WTC11 (cell line): ENCODE measurements around the gene STK24. TPM values are rescaled to one million over a fixed set of nuclear protein-coding genes. Genes with fewer than 3 reads are reported as not detected.

Source experiments
- ATAC-seq: fragments of 200-7000 bp; cut with Tn5 transposase; 2 replicates; pipeline ENCODE4 v1.10.0; 2021; ENCODE audit warnings: mild to moderate bottlenecking, moderate library complexity
- CTCF ChIA-PET: fragments of 300-600 bp; sonication (Branson Sonifier 250); formaldehyde crosslinking; loops from one replicate; lab custom pipeline; 2021; ENCODE audit warnings: antibody characterized with exemption; lab: Charles Lee
- POLR2A ChIA-PET: fragments of 350-600 bp; sonication (Branson Sonifier 250); formaldehyde crosslinking; loops from one replicate; lab custom pipeline; 2021; ENCODE audit warnings: antibody characterized with exemption; lab: Charles Lee
- DNase-seq: peaks from one replicate; pipeline ENCODE4 v3.0.0; 2021; ENCODE audit warnings: low spot score
- H3K27ac Mint-ChIP-seq: 2 replicates; pipeline ENCODE4 v1.8.0; 2021; ENCODE audit warnings: mixed read lengths
- H3K27me3 Mint-ChIP-seq: 2 replicates; pipeline ENCODE4 v1.8.0; 2021; ENCODE audit warnings: low read depth, mild to moderate bottlenecking, moderate library complexity, mixed read lengths
- H3K36me3 Mint-ChIP-seq: 2 replicates; pipeline ENCODE4 v1.8.0; 2021; ENCODE audit warnings: mixed read lengths
- H3K4me1 Mint-ChIP-seq: 2 replicates; pipeline ENCODE4 v1.8.0; 2022; ENCODE audit warnings: mixed read lengths
- H3K4me3 Mint-ChIP-seq: 2 replicates; pipeline ENCODE4 v1.8.0; 2021; ENCODE audit warnings: mild to moderate bottlenecking, moderate library complexity, mixed read lengths
- H3K9me3 Mint-ChIP-seq: 2 replicates; pipeline ENCODE4 v1.8.0; 2021; ENCODE audit warnings: mixed read lengths
- ATF3 ChIP-seq: sonication (generic); formaldehyde crosslinking; conservative IDR thresholded peaks from 2 replicates; pipeline ENCODE4 v1.8.1; 2022; ENCODE audit warnings: mild to moderate bottlenecking, missing genetic modification reagents
- CDX4 ChIP-seq: fragments of 250-450 bp; sonication (Bioruptor Pico); IDR thresholded peaks from 2 replicates; pipeline ENCODE4 v1.9.0; 2021; ENCODE audit warnings: moderate library complexity, mild to moderate bottlenecking, inconsistent platforms, borderline replicate concordance
- ERG ChIP-seq: fragments of 250-450 bp; sonication (Bioruptor Pico); IDR thresholded peaks from 2 replicates; pipeline ENCODE4 v1.8.0; 2021; ENCODE audit warnings: mild to moderate bottlenecking
- FOXK1 ChIP-seq: sonication (generic); formaldehyde crosslinking; IDR thresholded peaks from 2 replicates; pipeline ENCODE4 v1.8.0; 2022; ENCODE audit warnings: mild to moderate bottlenecking, moderate library complexity, missing genetic modification reagents
- IRF2 ChIP-seq: sonication (generic); formaldehyde crosslinking; IDR thresholded peaks from 2 replicates; pipeline ENCODE4 v1.8.0; 2022; ENCODE audit warnings: low read depth, missing genetic modification reagents, borderline replicate concordance
- JUN ChIP-seq: sonication (generic); formaldehyde crosslinking; IDR thresholded peaks from 2 replicates; pipeline ENCODE4 v1.8.0; 2023; ENCODE audit warnings: mild to moderate bottlenecking, missing genetic modification reagents
- MLX ChIP-seq: sonication (generic); formaldehyde crosslinking; IDR thresholded peaks from 2 replicates; pipeline ENCODE4 v1.8.1; 2023; ENCODE audit warnings: mild to moderate bottlenecking, missing genetic modification reagents, moderate library complexity
- NFATC4 ChIP-seq: fragments of 250-450 bp; sonication (Bioruptor Pico); IDR thresholded peaks from 2 replicates; pipeline ENCODE4 v1.9.0; 2021; ENCODE audit warnings: mild to moderate bottlenecking
- NR1H2 ChIP-seq: sonication (generic); formaldehyde crosslinking; IDR thresholded peaks from 2 replicates; pipeline ENCODE4 v1.9.0; 2021; ENCODE audit warnings: mild to moderate bottlenecking, moderate library complexity, missing genetic modification reagents
- PREB ChIP-seq: sonication (generic); formaldehyde crosslinking; IDR thresholded peaks from 2 replicates; pipeline ENCODE4 v1.8.1; 2022; ENCODE audit warnings: mild to moderate bottlenecking, missing genetic modification reagents, moderate library complexity, borderline replicate concordance
- PRRX2 ChIP-seq: fragments of 250-450 bp; sonication (Bioruptor Pico); IDR thresholded peaks from 2 replicates; pipeline ENCODE4 v1.8.0; 2021; ENCODE audit warnings: mild to moderate bottlenecking
- SMAD4 ChIP-seq: sonication (generic); formaldehyde crosslinking; IDR thresholded peaks from 2 replicates; pipeline ENCODE4 v1.8.0; 2022; ENCODE audit warnings: mild to moderate bottlenecking, missing genetic modification reagents
- ZBTB21 ChIP-seq: sonication (generic); formaldehyde crosslinking; IDR thresholded peaks from 2 replicates; pipeline ENCODE4 v1.8.1; 2023; ENCODE audit warnings: mild to moderate bottlenecking, missing genetic modification reagents, borderline replicate concordance
- ZBTB43 ChIP-seq: sonication (generic); formaldehyde crosslinking; IDR thresholded peaks from 2 replicates; pipeline ENCODE4 v1.8.1; 2023; ENCODE audit warnings: mild to moderate bottlenecking, missing genetic modification reagents
- ZMAT4 ChIP-seq: fragments of 250-450 bp; sonication (Bioruptor Pico); IDR thresholded peaks from 2 replicates; pipeline ENCODE4 v1.9.0; 2021; ENCODE audit warnings: mild to moderate bottlenecking
- ZNF281 ChIP-seq: sonication (generic); formaldehyde crosslinking; IDR thresholded peaks from 2 replicates; pipeline ENCODE4 v1.8.0; 2023; ENCODE audit warnings: mild to moderate bottlenecking, missing genetic modification reagents
- ZNF396 ChIP-seq: fragments of 250-450 bp; sonication (Bioruptor Pico); IDR thresholded peaks from 2 replicates; pipeline ENCODE4 v1.8.0; 2021; ENCODE audit warnings: mild to moderate bottlenecking, moderate library complexity, borderline replicate concordance
- ZNF416 ChIP-seq: fragments of 250-450 bp; sonication (Bioruptor Pico); IDR thresholded peaks from 2 replicates; pipeline ENCODE4 v1.9.0; 2021; ENCODE audit warnings: mild to moderate bottlenecking, inconsistent platforms
- ZNF671 ChIP-seq: fragments of 250-450 bp; sonication (Bioruptor Pico); IDR thresholded peaks from 2 replicates; pipeline ENCODE4 v1.8.0; 2021; ENCODE audit warnings: mild to moderate bottlenecking
- ZSCAN18 ChIP-seq: fragments of 250-450 bp; sonication (Bioruptor Pico); IDR thresholded peaks from 2 replicates; pipeline ENCODE4 v2.1.2; 2022; ENCODE audit warnings: mild to moderate bottlenecking, moderate library complexity
- total RNA-seq: library from RNA; stranded (reverse); gene quantifications from 3 replicates; pipeline ENCODE4 v1.2.3, GENCODE V29; 2021

STK24 gene
- total RNA-seq, 1 experiment from 2014 or later: 138 TPM

GRCh38 chr13:98458431-98458830 is 118.5 kb downstream of the STK24 start:
- no peak for ATAC-seq
- ChIA-PET CTCF (interaction anchor here (2.1 kb wide), 1 partner anchor 10 kb away, joined by 8 read pairs; no protein-coding TSS in a partner anchor), POLR2A (no interaction called here)
- Mint-ChIP-seq H3K9me3 (no peaks in the 10 kb centered on the region), H3K27me3 (no peaks in the 10 kb centered on the region), H3K4me3 (no peak overlapping the region), H3K36me3 (peaks cover 59% of the 10 kb centered on the region), H3K4me1 (peaks cover 9% of the 10 kb centered on the region), H3K27ac (no peak overlapping the region)
- no peak for DNase-seq
- no peak for TF ChIP-seq FOXK1 (CRISPR knock-in tag)
- no peak for TF ChIP-seq MLX (CRISPR knock-in tag)
- TF ChIP-seq ZNF671: no peak
- TF ChIP-seq PREB (CRISPR knock-in tag): no peak
- TF ChIP-seq ZMAT4 (CRISPR knock-in tag): no peak
- no peak for TF ChIP-seq CDX4 (CRISPR knock-in tag)
- TF ChIP-seq ZNF396 (CRISPR knock-in tag): no peak
- no peak for TF ChIP-seq ATF3
- no peak for TF ChIP-seq JUN (CRISPR knock-in tag)
- no peak for TF ChIP-seq ERG (CRISPR knock-in tag)
- TF ChIP-seq IRF2 (CRISPR knock-in tag): no peak

GRCh38 chr13:98457053-98457452 is 119.9 kb downstream of the STK24 start:
- Mint-ChIP-seq H3K27ac (no peak overlapping the region), H3K9me3 (no peaks in the 10 kb centered on the region), H3K4me3 (no peak overlapping the region), H3K4me1 (peaks cover 2% of the 10 kb centered on the region; the same call in 1 of the 2 replicates), H3K27me3 (no peaks in the 10 kb centered on the region), H3K36me3 (peaks cover 54% of the 10 kb centered on the region)
- ChIA-PET CTCF (interaction anchor here (0.6 to 2.1 kb wide), 5 partner anchors 9 to 894 kb away, joined by 3 to 8 read pairs (median 5); no protein-coding TSS in a partner anchor), POLR2A (no interaction called here)
- DNase-seq: no peak
- no peak for ATAC-seq
- no peak for TF ChIP-seq SMAD4 (CRISPR knock-in tag)
- no peak for TF ChIP-seq ZNF396 (CRISPR knock-in tag)
- TF ChIP-seq ZSCAN18 (CRISPR knock-in tag): no peak
- no peak for TF ChIP-seq ZBTB43 (CRISPR knock-in tag)
- TF ChIP-seq PRRX2 (CRISPR knock-in tag): no peak
- TF ChIP-seq MLX (CRISPR knock-in tag): no peak
- TF ChIP-seq ZNF416: no peak
- TF ChIP-seq NFATC4 (CRISPR knock-in tag): no peak
- TF ChIP-seq ATF3: no peak
- no peak for TF ChIP-seq ZBTB21 (CRISPR knock-in tag)
- no peak for TF ChIP-seq ERG (CRISPR knock-in tag)
- no peak for TF ChIP-seq NR1H2
- no peak for TF ChIP-seq ZNF281 (CRISPR knock-in tag)
